GM12872 (cell line): ENCODE results near the gene FARS2.

Experiments
- CTCF ChIP-seq: IDR thresholded peaks from 3 replicates; pipeline ENCODE4 v1.5.1; 2011; ENCODE audit warnings: low read depth, mild to moderate bottlenecking, low read length, moderate library complexity; ENCODE audit not compliant: insufficient read depth

Gene FARS2

DNA sequence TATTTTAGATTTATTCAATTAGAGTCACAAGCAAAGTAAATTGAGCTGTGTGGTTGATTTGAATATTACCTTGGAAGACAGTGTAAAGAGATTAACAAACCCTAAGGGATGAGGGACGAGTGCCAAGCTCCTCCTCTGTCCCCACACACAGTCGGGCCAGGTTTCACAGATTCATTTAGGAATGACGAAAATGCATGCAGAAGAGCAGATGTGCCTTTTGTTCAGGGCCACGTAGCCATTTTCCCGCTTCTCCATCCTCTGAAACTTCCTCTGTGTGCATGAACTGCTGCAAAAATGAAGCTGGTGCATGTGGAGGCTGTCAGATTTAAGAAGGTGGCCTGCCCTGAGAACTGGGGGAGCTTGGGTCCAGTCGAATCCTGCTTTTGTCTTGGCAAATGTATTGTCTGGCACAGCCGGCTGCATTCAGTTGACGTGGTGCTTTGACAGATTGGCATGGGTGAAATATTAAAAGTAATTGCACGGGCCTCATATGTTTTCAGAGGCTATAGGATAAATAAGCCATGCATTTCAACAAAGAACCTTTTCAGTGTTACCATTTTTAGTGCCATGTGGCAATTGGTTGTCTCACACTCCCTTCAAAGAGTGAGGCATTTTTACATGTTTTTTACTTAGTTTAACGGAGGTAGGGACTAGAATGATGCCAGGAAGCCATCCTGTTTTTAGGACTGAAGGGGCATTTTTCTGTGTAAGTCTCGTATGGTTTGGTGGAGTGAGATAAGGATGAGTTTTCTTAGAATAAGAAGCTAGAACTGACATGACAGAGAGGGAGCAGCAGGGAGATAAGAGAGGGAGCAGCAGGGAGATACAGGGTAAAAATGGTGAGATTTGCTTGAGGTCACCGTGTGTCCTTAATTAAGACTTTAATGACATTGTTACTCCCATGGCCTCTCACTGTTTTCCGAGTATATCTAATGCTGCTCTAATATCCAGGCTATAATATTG lies 384.3 kb downstream of the FARS2 start:
- no peak for TF ChIP-seq CTCF

- TF ChIP-seq CTCF: no peak
Observed at GRCh38 chr6:5652406-5653137, 391.3 kb downstream of the FARS2 start.

DNA sequence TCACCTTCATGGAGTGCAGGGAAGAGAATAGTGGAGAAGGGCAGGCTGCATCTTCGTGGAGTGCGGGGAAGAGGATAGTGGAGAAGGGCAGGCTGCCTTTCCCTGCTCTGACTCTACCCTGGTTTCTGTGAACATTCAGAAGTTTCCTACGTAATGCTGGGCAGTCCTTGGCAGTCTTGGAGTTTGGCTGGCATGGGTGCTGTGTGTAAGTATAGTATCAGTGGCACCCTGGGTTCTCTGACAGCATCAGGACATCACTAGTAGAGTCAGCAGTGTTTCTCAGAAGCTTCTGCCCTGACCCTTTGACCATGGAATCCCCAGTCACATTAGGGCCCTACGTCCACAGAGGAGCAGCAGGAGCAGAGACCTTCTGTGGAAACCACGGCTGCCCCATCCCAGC lies 392.5 kb downstream of the FARS2 start:
- no peak for TF ChIP-seq CTCF

DNA sequence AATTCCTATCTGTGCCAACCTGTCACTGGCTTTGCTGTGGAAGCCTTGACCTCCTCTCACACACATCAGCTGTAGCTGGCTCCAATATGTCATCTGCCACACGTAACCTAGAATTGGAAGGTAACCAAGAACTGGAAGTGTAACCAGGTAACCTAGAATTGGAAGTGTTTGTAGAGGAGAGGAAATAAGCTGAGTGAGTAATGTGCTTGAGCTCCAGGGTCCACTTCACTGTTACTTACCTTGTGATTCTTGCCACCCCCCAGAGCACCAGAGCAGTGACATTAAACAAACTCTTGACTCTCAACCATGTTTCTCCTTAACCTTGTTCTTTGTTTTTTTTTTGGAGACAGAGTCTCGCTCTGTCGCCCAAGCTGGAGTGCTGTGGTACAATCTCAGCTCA lies 394.9 kb downstream of the FARS2 start:
- TF ChIP-seq CTCF: no peak

DNA sequence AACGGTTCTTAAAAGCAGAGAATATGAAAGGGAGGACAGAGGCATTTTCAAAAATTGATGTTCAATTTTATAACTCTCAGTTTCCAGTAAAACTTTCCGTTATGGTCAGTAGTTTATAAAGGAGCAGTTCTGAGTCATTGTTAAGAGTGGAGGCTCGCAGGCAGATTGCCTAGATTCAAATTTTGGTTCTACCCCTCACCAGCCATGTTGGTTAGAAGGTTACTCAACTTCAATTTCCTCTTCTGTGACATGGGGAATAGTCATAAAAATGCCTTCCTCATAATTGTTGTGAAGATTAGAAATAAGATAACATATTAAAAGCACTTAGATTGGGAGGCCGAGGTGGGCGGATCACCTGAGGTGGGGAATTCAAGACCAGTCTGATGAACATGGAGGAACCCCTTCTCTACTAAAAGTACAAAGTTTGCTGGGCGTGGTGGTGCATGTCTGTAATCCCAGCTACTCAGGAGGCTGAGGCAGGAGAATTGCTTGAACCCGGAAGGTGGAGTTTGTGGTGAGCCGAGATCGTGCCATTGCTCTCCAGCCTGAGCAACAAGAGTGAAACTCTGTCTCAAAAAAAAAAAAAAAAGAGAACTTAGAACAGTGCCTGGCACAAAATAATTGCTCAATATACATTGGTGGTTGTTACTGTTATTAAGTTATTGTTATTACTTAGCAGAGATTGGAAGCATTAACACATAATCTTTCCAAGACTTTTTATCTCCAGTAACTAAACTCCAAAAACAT lies 396.5 kb downstream of the FARS2 start:
- TF ChIP-seq CTCF: no peak

GRCh38 chr6:5659467-5659866 lies 398.2 kb downstream of the FARS2 start:
- TF ChIP-seq CTCF: no peak

DNA sequence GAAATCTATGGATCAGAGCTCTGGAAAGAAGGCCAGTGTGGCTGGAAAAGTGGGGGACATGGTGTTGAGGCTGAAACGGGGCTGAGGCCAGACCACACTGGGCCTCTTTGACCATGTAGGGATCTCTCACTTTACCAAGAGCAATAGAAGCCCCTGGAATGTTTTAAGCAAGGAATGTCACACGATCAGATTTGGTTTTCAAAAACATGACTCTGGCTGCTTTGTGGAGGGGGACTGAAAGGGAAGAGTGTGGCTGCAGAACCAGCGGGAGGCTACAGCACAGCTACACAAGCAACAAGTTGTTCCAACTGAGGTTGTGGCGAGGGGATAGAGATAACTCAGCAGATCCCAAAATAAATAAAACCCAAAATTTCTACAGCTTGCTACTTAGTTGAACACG lies 399.5 kb downstream of the FARS2 start:
- no peak for TF ChIP-seq CTCF
